IPS-NIHi11 (cell line): ENCODE results near the gene SKIDA1.

Experiments
- DNase-seq: peaks from one replicate; pipeline ENCODE4 v3.0.0; 2012; ENCODE audit warnings: mixed read lengths, low spot score

The SKIDA1 gene

DNA sequence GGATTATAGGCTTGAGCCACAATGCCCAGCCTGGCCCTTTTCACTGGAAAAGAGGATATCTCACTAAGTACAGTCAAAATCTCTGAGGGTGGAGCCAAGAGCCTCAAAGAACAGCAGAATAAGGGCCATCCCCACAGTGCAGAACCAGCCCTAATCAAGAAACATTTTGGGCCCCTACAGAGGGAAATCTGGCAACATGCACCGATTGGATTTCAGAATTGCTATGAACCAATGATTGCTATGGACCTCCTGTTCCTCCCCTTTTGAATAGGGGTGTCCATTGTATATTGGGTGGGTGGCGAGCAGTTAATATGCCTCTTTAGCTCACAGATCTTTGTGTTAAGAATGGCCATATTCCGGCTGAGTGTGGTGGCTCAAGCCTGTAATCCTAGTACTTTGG lies 42.7 kb downstream of the SKIDA1 start:
- DNase-seq: no peak

DNA sequence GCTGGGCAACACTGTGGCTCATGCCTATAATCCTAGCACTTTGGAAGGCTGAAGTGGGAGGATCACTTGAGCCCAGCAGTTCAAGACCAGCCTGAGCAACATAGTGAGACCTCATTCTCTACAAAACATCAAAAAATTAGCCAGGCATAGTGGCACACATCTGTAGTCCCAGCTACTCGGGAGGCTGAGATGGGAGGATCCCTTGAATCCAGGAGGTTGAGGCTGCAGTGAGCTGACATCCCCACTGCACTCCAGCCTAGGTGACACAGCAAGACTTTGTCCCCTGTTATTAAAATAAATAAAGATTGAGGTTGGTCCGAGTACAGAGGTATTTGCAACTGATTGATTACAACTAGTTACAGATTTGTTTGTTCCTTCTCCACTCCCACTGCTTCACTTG lies 44.1 kb downstream of the SKIDA1 start:
- DNase-seq: no peak

DNA sequence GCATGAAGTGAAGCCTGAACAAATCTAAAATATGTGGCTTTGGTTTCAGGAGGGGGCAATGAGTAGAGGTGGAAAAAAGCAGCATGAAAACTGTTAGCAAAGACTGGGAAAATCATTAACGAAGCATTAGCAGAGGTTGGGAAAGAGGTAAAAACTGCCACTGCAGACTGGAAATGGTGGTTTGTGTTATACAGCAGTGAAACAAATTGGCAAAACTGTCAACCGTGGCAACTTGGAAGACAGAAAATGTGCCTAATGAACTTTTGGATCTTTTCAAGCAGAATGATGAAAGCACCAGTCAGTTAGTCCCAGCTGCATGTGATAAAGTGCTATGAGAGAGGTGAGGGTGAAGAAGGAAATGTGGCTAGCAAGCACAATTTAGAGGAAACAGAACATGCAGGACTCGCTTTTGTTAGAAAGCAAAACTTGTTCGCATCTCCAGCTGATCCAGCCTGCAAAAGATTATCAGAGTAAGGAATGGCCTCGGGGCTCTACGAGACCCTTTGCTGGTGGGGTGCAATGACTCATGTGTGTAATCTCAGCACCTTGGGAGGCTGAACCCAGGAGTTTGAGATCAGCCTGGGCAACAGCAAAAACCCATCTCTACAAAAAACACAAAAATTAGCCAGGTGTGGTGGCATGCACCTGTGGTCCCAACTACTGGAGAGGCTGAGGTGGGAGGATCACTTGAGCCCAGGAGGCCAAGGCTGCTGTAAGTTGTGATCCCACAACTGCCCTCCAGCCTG lies 45.7 kb downstream of the SKIDA1 start:
- DNase-seq: no peak

DNA sequence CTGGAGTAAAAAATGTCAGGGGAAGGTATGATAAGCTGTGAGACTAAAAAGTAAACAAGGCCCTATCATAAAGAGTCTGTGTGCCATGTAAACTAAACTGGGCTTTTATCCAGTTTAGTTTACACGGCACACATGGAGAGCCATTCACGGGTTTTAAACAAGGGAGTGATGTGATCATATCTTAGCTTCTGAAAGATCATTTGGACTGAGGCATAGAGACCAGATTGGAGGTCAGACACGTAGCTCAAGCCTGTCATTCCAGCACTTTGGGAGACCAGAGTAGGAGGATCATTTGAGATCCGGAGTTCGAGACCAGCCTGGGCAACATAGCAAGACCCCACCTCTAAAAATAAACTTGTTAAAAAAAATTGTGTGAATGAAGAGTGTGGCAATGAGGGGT lies 50.1 kb downstream of the SKIDA1 start:
- DNase-seq: no peak

DNA sequence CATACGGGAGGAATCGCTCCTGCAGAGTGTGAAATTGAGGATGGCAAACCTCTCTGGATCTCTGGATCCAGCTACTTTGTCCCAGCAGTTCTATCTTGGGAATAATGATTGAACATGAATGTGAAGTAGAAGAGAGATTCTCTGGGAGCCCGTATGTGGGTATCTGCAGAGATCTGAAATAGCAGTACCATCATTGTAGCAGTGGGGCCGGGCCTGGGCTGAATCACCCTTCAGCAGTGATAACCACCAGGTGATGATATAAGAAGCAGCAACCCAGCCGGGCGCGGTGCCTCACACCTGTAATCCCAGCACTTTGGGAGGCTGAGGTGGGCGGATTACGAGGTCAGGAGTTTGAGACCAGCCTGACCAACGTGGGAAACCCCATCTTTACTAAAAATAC lies 51.9 kb downstream of the SKIDA1 start:
- DNase-seq: no peak

DNA sequence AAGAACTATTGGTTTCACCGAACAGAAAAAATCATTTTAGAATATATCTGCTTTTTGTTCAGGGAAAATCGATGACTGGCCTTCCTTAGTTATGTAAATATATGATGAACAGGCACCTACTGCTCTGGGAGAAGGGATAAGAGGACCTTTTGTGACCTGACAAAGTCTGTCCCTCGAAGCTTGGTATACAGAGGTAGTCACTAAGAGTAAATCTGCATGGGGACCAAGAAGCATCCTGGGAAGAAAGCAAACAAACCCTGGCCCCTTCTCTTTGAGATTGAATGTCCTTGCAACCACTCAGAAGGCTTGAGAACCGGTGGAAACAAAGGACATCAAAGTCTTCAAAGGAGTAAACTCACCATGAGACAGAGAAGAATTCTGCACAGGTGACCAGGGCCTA lies 52.3 kb downstream of the SKIDA1 start:
- peak; percentile 64 for DNase-seq

DNA sequence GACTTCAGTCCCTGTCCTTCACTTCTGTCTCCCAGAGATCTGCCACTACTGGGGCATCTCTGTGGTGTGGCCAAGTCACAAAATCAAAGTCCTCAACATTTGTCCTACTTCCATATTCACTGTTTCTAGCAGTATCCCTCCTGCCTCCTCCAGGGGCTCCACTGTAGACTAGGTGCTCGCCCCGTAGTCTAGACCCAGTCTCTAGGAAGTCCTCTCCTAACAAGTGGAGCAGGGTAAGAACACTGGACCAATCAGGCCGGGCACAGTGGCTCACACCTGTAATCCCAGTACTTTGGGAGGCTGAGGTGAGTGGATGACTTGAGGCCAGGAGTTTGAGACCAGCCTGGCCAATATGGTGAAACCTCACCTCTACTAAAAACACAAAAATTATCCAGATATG lies 57.4 kb downstream of the SKIDA1 start:
- DNase-seq: no peak

DNA sequence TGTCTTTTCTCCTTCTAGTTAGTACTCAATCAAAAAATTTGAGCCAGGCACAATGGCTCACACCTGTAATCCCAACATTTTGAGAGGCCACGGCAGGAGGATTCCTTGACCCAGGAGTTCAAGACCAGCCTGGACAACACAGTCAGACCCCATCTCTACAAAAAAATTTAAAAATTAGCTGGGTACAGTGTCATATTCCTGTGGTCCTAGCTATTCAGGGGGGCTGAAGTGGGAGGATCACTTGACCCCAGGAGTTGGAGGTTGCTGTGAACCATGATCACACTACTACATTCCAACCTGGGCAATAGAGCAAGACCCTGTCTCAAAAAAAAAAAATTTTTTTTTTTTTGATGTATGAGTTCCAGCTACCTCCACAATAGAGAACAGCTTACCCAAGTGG lies 57.8 kb downstream of the SKIDA1 start:
- no peak for DNase-seq

DNA sequence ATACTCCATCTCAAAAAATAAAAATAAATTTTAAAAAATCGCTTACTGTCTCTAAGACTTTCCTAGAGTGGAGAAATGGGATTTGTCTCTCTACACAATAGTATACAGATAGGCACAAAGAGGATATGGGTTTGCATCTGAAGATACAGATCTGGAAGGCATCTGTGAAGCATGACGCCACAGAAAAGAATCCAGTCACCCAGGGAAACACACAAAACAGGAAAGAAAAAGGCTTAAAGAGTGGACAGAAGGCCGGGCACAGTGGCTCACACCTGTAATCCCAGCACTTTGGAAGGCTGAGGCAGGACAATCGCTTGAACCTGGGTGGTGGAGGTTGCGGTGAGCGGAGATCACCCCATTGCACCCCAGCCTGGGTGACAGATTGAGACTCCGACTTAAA lies 61.3 kb downstream of the SKIDA1 start:
- DNase-seq: no peak
